H1 (cell line): Measurements from ENCODE around the gene NXT1. TPM values are rescaled to one million over a fixed set of nuclear protein-coding genes. Genes with fewer than 3 reads are reported as not detected.

Experiments used
- CHD7 ChIP-seq: fragments of 300-600 bp; sonication (generic); IDR thresholded peaks from 2 replicates; pipeline ENCODE4 v1.7.1; 2012; ENCODE audit warnings: low read length, moderate library complexity, mild to moderate bottlenecking, inconsistent platforms; ENCODE audit not compliant: insufficient replicate concordance
- CREB1 ChIP-seq: IDR thresholded peaks from 2 replicates; pipeline ENCODE4 v1.6.1; 2012; ENCODE audit warnings: inconsistent platforms
- FOSL1 ChIP-seq: IDR thresholded peaks from 2 replicates; pipeline ENCODE4 v1.6.1; 2011; ENCODE audit warnings: mild to moderate bottlenecking, low read depth, low read length, moderate library complexity; ENCODE audit not compliant: insufficient read depth
- HDAC6 ChIP-seq: IDR thresholded peaks from one replicate; pipeline ENCODE4 v1.7.1; 2012; ENCODE audit warnings: low read depth, mild to moderate bottlenecking, inconsistent platforms, low read length, moderate library complexity
- MAX ChIP-seq: IDR thresholded peaks from 2 replicates; pipeline ENCODE4 v1.6.1; 2012; ENCODE audit warnings: inconsistent platforms
- NRF1 ChIP-seq: IDR thresholded peaks from 2 replicates; pipeline ENCODE4 v1.6.1; 2011; ENCODE audit warnings: mild to moderate bottlenecking, low read depth, low read length, improper control_type of control experiment
- TCF12 ChIP-seq: IDR thresholded peaks from 2 replicates; pipeline ENCODE4 v1.6.1; 2011; ENCODE audit warnings: low read depth, mild to moderate bottlenecking, low read length
- polyA plus RNA-seq, 7 experiments: library from polyadenylated mRNA; depleted of rRNA in 3 of 7; stranded (reverse) in 5 of 7; unstranded in 2 of 7; fragments of >200 nt in 5 of 7; fragments of 200-250 nt in 2 of 7; gene quantifications; 1 replicate in 5 of 7; 2 replicates in 1 of 7; 4 replicates in 1 of 7; pipeline versions ENCODE4 v1.2.1 to v1.2.3, GENCODE V29; 2011 to 2013; ENCODE audit warnings: missing spikeins in 2 of 7, mixed read lengths in 2 of 7
- total RNA-seq: library from RNA; stranded (reverse); fragmentation: NEBNext Ultra II Directional; extraction: Animal tissue kit (Norgen Biotek cat#: 25700); gene quantifications from 2 replicates; pipeline ENCODE4 v1.2.1, GENCODE V29; 2021

The NXT1 gene
- total and polyA plus RNA-seq, 2 of the 8 experiments (the other 6 are each of a cell fraction or from before 2014, with no cell fraction given): 23.1 to 26.5 TPM

GRCh38 chr20:23370873-23371272 is 20.3 kb downstream of the NXT1 start (continued):
- TF ChIP-seq HDAC6 (no peak), MAX (no peak), TCF12 (no peak), CHD7 (no peak), CREB1 (no peak), NRF1 (no peak), FOSL1 (no peak)
